Activated CD8-positive, alpha-beta memory T cell treated with anti-CD3 and anti-CD28 coated beads, Interleukin-2, amount 50 U/mL, for 1 hour (primary cell): ENCODE measurements around the gene C20orf96.
"Not testable (repeated sequence)": the region's sequence is repeated elsewhere in the genome, so short reads cannot be mapped to it uniquely, and the experiment has no call there.

Source experiments
- DNase-seq: peaks from one replicate; pipeline ENCODE4 v3.0.0-alpha.2; 2020; ENCODE audit errors: extremely low read depth

Gene C20orf96

GRCh38 chr20:278607-279571 lies 11.7 kb downstream of the C20orf96 start:
- DNase-seq: no peak

- DNase-seq: no peak
Measured at GRCh38 chr20:278181-278580, 12.4 kb downstream of the C20orf96 start.

DNA sequence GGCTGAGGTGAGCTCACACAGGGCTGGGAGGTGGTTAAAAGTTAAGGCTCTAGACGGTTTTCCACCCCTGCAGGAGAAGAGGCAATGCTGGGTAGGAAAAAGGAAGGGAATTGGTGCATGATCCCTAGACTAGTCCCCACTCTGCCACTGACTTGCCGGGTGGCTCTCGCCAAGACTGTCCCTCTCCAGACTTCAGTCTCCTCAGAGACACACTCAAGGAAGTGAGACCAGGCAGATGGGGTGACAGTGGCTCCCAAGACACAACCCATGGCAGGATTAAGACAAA lies 13.1 kb downstream of the C20orf96 start:
- no peak for DNase-seq

DNA sequence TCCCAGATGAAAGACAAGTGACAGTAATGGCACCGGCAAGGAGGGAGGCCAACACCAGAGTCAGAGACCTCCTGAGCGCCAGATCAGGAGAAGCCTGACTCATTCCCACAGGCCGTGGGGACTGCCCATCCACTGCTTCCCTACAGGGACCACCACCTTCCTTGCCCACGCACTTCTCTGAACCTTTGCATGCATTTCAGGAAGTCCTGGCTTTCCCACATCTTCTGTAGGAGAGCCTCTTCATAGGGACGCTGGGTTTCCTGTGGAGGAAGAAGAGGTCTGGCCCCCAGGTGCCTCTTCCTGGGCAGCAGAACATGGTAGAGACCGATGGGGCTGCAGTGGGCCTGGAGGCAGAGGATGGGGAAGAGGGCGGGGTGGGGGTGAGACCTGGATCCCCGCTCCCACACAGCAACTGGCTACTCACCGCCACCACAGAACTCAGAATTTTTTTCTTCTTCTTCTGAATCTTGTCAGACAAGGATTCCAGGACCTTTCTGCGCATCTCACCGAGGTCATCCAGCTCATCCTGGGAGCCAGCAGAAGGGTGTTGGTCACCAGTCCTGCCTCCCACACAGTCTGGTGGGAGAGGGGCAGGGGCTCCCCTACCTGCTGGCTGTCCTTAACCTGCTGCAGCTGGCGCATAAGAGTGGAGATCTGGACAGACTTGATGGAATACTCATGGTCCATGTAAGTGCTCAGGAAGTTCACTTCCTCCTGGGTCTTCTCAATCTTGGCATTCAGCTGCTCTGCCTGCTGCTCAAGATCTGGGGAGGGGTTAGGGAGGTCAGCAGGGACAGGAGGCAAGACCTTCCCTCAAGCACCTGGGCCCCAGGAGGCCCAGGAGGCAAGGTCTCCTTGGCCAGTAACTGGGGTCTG lies 13.7 kb downstream of the C20orf96 start:
- DNase-seq: no peak

DNA sequence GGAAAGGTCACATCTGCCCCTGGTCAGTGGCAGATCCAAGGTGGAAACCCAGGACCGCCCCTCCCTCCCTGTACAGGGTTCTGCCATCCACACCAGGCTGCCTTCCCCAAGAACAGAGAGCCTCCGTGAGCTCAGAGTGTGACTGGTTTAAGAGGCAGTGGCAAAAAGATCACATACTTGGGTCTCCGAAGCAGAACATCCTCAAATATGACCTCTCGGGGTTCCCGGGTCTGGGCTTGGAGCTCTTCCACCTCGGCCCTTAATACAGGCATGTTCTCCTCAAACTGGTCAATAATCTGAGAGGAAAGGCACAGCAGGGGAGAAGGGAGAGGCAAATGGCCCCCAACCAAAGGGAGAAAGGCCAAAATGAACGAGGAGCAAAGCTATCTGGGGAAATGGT lies 14.8 kb downstream of the C20orf96 start:
- no peak for DNase-seq

DNA sequence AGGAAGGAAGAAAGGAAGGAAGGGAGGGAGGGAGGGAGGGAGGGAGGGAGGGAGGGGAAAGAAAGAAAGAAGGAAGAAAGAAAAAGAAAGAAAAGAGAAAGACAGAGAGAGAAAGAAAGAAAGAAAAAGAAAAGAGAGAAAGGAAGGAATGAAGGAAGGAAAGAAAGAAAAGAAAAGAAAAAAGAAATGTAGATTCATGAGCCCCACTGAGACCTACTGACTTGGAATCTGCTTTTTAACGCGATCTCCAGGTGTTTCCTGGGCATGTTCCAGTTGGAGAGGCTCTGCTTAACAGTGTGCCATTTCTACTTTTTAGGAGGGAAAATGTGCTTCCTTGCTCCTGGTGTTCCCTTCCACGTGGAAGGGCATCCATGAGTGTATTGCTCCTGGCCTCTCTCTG lies 16.7 kb downstream of the C20orf96 start:
- no peak for DNase-seq

- DNase-seq: no peak
Measured at GRCh38 chr20:272718-273117, 17.8 kb downstream of the C20orf96 start.

GRCh38 chr20:271528-271927 lies 19.0 kb downstream of the C20orf96 start:
- DNase-seq: no peak

- no peak for DNase-seq
Measured at GRCh38 chr20:271069-271468, 19.5 kb downstream of the C20orf96 start.

GRCh38 chr20:270517-270916 lies 20.0 kb downstream of the C20orf96 start:
- no peak for DNase-seq

GRCh38 chr20:266596-267562 lies 23.7 kb downstream of the C20orf96 start:
- DNase-seq: peak; percentile 66

DNA sequence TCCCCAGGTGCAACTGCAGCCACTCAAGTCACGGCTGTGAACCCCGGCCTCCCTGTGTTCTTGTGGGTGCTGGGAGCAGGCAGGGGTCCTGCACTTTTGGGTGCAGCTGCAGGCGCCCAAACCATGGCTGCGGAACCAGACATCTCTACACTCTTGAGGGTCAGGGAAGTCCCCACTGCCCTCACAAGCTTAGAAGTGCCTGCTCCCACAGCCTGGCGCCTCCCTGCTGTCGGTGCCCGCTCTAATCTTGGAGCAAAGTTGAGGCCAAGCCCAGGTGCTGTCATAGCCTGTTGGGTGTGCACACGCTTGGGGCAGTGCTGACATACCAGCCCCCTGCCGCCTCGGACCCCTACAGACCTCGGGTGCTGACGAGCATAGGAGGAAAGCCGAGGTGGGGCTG lies 26.8 kb downstream of the C20orf96 start:
- DNase-seq: no peak

- no peak for DNase-seq
Measured at GRCh38 chr20:259981-260380, 30.6 kb downstream of the C20orf96 start.

DNA sequence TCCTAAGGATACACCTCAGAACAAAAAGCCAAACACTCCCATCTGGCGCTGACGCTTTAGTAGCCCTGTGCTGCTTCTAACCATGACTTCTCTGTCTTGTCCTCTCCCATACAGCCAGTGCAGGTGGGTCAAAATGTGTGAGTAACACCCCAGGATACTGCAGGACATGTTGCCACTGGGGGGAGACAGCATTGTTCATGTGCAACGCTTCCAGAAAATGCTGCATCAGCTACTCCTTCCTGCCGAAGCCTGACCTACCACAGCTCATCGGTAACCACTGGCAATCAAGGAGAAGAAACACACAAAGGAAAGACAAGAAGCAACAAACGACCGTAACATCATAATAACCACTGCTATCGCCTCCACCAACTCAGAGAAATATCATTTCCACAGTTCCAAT lies 31.6 kb downstream of the C20orf96 start:
- no peak for DNase-seq

DNA sequence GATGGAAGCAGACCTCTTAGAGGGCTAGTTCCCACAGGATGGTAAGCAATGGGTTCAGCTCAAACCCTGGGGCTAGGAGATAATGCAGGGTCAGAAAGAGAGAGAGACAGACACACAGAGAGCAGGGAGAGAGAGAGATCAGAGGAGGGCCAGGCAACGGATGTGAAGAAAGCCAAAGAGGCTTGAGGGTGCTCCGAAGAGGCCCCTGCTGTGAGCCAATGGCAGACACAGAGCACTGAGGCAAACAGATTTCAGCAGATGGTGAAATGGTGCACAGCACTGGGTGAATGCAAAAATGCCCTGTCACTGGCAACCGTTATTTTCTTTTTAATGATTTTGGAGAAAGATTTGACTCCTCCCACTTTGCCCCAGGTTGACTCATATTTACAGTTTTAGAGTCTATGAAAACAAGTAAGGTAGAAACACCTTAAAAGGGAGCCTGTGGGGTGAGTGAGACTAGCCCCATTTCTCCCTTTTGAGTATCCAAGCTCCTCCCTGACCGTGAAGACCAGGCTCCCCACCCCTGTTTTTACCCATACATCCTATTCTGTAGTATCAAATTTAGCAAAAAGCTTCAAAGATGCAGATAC lies 32.2 kb downstream of the C20orf96 start:
- no peak for DNase-seq

DNA sequence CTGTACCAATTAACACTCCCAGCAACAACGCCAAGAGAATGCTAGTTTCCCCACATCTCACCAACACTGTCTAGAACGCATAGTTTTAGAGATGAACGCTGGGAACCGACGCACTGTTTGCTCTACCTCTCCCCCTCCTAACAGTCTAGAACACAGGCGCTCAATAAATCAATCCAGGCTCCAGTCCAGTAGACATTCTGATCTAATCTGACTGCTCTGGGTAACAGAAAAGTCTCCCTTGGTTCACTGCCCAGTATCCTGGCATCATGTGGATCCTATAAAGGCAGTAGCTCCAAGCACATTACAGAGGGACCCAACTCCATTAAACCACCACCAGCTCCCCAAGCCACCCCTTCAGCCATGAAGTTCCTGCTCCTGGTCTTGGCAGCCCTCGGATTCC lies 33.1 kb downstream of the C20orf96 start, which contains the start of gene DEFB132:
Gene DEFB132 (plus strand): TSS at position 306 of the 400 bp plus-strand sequence. CDS start 55 bp downstream, at position 361.
- no peak for DNase-seq

- DNase-seq: not testable (repeated sequence)
Measured at GRCh38 chr20:253447-253846, 37.1 kb downstream of the C20orf96 start.

DNA sequence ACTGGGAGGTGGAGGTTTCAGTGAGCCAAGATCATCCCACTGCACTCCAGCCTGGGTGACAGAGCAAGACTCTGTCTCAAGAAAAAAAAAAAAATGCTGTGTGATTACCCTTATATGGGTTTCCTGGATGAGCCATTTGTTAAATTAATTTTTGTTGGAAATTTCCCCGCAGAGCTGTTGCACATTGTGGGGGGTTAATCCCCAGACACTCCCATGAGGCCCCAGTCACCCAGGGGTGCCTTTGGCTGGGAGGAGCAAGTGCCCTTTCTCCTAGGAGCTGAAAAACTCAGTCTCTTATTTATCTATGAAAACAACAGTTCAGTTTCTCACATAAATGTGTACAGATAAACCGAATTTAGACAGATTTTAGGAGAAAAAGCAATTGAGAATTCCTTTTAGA lies 37.7 kb downstream of the C20orf96 start:
- DNase-seq: no peak

GRCh38 chr20:251354-251753 lies 39.2 kb downstream of the C20orf96 start:
- DNase-seq: no peak

- no peak for DNase-seq
Measured at GRCh38 chr20:242905-243304, 47.6 kb downstream of the C20orf96 start.

- no peak for DNase-seq
Measured at GRCh38 chr20:237929-238328, 52.6 kb downstream of the C20orf96 start.
